Subcutaneous adipose tissue (tissue), 4 donors: ENCODE measurements around the gene FASTK. TPM values are rescaled to one million over a fixed set of nuclear protein-coding genes. Genes with fewer than 3 reads are reported as not detected.

Experiments used
- total RNA-seq, 4 donors: library from RNA; depleted of rRNA; stranded (reverse); fragments of >200 nt; gene quantifications; one replicate each; pipeline ENCODE4 v1.1.0, GENCODE V29; 2016
- TF ChIP-seq, protein P1 (sequence below): fragments of 450-650 bp; IDR thresholded peaks from one replicate; pipeline ENCODE4 v1.5.1; 2016; ENCODE audit warnings: low read depth, mild to moderate bottlenecking, control low read depth, antibody characterized with exemption, moderate library complexity

Gene FASTK
- total RNA-seq, 4 donors from 2014 or later, result 36.8 to 88.9 (median 44.0) TPM

DNA sequence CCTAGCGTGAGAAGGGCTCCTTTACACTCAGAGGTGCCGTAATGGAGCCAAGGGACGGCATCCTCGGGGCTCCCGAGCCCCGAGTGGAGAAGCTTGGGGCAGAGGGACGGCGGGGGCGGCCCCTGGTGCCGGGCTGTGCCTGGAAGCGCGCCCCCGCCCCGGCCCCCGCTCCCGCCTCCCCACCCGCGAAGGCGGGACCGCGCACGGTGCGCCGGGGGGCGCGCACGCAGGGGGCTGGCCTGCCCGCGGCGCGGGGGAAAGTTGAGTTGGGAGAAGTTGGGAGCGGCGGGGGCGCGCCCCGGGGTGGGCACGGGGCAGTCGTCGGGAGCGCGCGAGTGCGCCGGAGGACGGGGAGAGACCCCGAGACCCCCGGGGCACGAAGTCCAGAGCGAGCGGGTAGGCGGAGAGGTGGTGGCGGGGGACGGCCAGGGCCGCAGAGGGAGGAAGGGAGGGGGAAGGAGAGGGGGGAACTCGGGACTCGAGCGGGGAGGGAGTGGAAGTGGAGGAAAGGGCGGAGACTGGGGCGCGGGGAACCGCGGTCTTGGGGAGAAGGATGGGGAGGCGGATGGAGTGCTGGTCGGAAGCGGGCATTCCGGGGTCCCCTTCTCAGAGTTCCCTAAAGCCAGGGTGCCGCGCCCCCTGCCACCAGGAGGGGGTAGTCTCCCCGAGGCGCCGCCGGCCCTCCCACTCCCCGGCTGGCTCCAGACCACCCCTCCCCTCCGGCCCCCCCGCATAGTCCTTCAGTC is 21.1 kb downstream of the FASTK start, which contains the start of gene SLC4A2:
Gene SLC4A2, plus strand, starts transcription at position 223 of the 746 bp plus-strand sequence. CDS start 2,399 bp downstream, outside the sequence.
- TF ChIP-seq, protein P1, sequence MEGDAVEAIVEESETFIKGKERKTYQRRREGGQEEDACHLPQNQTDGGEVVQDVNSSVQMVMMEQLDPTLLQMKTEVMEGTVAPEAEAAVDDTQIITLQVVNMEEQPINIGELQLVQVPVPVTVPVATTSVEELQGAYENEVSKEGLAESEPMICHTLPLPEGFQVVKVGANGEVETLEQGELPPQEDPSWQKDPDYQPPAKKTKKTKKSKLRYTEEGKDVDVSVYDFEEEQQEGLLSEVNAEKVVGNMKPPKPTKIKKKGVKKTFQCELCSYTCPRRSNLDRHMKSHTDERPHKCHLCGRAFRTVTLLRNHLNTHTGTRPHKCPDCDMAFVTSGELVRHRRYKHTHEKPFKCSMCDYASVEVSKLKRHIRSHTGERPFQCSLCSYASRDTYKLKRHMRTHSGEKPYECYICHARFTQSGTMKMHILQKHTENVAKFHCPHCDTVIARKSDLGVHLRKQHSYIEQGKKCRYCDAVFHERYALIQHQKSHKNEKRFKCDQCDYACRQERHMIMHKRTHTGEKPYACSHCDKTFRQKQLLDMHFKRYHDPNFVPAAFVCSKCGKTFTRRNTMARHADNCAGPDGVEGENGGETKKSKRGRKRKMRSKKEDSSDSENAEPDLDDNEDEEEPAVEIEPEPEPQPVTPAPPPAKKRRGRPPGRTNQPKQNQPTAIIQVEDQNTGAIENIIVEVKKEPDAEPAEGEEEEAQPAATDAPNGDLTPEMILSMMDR, result no peak

DNA sequence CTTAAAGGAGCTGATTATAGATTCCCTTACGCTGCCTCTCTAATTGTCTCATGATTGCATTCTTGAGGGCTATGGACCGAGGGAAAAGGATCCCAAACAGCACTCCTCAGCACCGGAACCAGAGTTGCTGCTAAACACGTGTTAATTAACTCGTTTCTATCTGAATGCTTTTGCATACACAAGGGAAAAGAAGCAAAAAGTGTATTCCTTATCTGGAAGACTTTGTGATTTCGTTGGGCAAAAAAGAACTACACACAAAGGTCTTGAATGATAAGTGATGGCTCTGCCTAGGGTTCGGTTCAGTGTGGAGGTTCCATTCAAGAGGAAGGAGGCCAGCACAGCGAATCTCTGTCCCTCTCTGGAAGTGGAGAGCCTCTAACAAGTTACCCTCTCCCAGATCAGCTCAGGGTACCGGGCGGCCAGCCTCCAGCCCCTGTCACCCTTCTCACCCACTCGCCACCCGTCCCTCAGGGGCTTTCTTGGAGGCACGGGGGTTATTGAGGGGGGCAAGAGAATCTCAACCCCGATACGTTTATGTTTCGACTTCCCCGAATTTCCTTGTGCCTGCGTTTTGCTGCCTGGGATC is 21.7 kb downstream of the FASTK start:
- TF ChIP-seq, protein P1, result no peak

DNA sequence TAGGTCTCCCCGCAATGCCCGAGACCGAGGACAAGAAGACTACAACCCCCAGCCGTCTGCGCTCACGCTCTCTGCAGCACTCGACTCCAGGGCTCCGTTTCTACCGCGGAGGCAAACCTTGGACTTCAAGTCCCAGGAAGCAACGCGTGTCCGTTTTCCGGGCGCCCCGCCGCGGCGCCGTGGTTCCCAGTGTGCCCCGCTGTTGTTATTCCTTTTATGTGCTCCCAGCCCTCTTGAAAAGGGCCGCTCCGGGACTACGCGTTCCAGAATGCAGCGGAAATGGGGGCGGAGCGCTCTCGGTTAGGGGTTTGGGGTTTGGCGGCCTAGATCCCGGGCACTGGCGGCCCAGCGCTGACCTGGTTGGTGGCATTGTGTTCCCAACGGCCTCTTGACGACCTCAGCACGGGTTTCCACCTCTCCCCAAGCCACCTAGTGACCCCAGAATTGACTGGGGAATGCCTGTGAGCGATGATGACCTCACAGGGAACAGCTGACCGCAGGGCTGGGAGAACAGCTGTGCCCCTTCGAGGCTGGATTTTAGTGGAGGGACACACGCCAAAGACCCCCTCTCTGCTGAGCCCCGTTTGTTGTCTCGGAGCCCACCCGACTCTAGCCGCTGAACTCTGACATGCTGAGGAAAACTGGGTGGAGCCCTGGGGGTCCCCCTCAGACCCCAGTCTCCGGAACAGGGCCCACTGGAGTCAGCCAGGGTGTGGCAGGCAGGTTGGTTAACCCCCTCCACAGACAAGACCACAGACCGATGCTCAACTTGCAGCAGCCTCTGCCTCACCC is 22.4 kb downstream of the FASTK start:
- TF ChIP-seq, protein P1, result no peak

DNA sequence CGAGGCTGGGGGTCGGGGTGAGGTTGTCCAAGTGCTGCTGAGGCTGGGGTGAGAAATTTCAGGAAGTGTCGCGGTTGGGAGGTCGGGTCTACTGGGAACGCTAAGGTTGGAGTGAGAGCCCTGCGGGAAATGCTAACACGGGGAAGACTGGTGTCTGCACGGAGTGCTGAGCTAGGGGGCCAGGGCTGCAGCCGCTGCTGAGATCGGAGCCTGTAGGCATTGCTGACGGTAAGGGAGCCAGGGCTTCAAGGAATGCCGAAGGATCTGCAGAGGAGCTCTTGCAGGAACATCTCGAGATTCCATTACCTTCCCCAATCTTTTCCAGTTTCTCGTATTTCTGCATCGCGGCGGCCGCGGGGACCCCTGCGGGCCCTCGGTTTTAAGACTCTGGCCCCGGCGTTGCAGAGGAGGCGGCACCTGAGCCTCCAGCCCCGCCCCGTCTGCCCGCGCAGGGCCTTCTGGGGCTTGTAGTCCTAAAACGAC is 23.1 kb downstream of the FASTK start, which contains the start of gene CDK5:
Gene CDK5, minus strand, starts transcription at position 392 of the 483 bp plus-strand sequence. Its CDS starts 49 bp downstream, at position 343.
- TF ChIP-seq, protein P1, result no peak

DNA sequence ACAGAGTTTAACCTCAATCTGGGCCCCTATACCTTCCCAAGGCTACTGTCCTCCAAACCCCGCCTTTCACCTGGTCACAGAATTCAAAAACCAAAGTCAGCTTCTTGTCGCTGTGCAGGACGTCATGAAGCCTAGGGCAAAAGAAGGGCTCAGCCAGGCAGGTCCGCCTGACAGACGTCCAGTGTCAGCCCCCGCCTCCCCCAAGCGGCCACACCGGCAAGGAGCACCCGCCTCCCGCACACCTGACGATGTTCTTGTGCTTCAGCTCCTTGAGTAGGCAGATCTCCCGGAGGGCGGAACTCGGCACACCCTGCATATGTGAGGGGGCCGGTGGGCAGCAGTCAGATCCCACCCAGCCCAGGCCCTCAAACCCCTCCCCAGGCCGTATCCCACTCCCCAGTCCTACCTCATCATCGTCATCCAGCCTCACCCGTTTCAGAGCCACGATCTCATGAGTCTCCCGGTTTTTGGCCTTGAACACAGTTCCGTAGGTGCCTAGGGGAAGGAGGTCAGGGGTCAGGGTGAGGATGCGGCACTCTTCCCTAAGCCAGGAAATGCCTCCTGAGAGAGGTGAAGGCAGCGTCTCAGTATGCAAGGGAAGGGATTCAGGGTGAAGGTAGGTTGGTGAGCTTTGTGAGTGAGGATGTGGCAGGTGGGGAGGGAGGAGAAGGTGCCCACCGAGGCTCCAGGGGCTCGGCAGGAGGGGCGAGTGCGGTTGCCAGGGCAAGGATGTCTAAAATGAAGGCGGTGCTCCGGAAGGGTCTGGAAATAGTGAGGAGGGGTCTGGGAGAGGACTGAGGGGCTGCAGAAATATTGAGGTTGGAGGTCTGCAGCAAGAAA is 23.7 kb downstream of the FASTK start:
- TF ChIP-seq, protein P1, result no peak

DNA sequence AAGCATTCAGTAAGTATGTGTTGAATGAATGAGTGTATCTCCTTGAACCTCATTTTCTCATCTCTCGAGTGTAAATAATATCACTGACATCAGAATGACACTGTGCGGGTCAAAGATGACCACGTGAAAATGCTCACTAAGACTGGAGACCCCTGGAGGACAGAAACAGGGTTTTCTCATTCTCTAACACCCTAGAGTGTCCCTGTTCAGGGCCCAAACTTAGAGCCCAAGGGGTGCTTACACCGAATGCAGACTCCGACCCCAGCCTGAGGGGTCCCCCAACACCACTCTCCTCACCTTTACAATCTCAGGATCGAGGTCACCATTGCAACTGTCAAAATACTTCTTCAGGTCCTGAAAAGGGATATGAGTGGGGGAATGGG is 24.3 kb downstream of the FASTK start:
- TF ChIP-seq, protein P1, result no peak
